NCI-H2227 treated with DMSO at 0.1 percent for 48 hours (cell line): ENCODE data around the gene SLC45A1.

ENCODE experiments used
- DNase-seq: peaks from one replicate; lab custom pipeline; 2025; lab: John Stamatoyannopoulos, UW

Gene SLC45A1

GRCh38 chr1:8352886-8353785 is 35.2 kb downstream of the SLC45A1 start:
- DNase-seq = no peak

- no peak for DNase-seq
Observed at GRCh38 chr1:8354038-8354437, 36.1 kb downstream of the SLC45A1 start.

GRCh38 chr1:8355439-8356255 is 37.7 kb downstream of the SLC45A1 start:
- DNase-seq = no peak

- DNase-seq = no peak
Observed at GRCh38 chr1:8356256-8357209, 38.6 kb downstream of the SLC45A1 start.

GRCh38 chr1:8357329-8358101 is 39.6 kb downstream of the SLC45A1 start:
- DNase-seq = no peak

GRCh38 chr1:8358241-8358896 is 40.5 kb downstream of the SLC45A1 start:
- DNase-seq = no peak

- DNase-seq = no peak
Observed at GRCh38 chr1:8358897-8359616, 41.1 kb downstream of the SLC45A1 start.

GRCh38 chr1:8359617-8360481 is 41.9 kb downstream of the SLC45A1 start:
- DNase-seq = no peak

- no peak for DNase-seq
Observed at GRCh38 chr1:8360493-8361197, 42.7 kb downstream of the SLC45A1 start.

- DNase-seq = no peak
Observed at GRCh38 chr1:8361198-8361849, 43.4 kb downstream of the SLC45A1 start.

- no peak for DNase-seq
Observed at GRCh38 chr1:8362701-8363101, 44.8 kb downstream of the SLC45A1 start.

- no peak for DNase-seq
Observed at GRCh38 chr1:8363186-8363766, 45.4 kb downstream of the SLC45A1 start.

GRCh38 chr1:8363767-8364301 is 45.9 kb downstream of the SLC45A1 start:
- DNase-seq = no peak

- DNase-seq = no peak
Observed at GRCh38 chr1:8364528-8365442, 46.9 kb downstream of the SLC45A1 start.

GRCh38 chr1:8365661-8366362 is 47.9 kb downstream of the SLC45A1 start:
- DNase-seq = no peak
